Activated CD4-positive, alpha-beta T cell treated with anti-CD3 and anti-CD28 coated beads, Interleukin-2, amount 50 U/mL, for 24 hours (primary cell): ENCODE measurements around the gene TFDP2.
"Not testable (repeated sequence)": the region's sequence is repeated elsewhere in the genome, so short reads cannot be mapped to it uniquely, and the experiment has no call there.

ENCODE experiments used
- DNase-seq, 2 donors: peaks; one replicate each; pipeline ENCODE4 v3.0.0-alpha.2; 2020; ENCODE audit warnings: low read depth in 1 of 2, low spot score in 1 of 2

TFDP2 gene

GRCh38 chr3:142127941-142128658 is 21.2 kb downstream of the TFDP2 start:
- no peak for DNase-seq

GRCh38 chr3:142124243-142124642 is 25.1 kb downstream of the TFDP2 start:
- no peak for DNase-seq

- DNase-seq = no peak
These were observed 28.6 kb downstream of the TFDP2 start for GRCh38 chr3:142120707-142121106.

GRCh38 chr3:142118911-142119310 is 30.4 kb downstream of the TFDP2 start:
- DNase-seq = no peak

- no peak for DNase-seq
These were observed 32.1 kb downstream of the TFDP2 start for GRCh38 chr3:142117056-142117851.

- no peak for DNase-seq
These were observed 33.3 kb downstream of the TFDP2 start for GRCh38 chr3:142115867-142116668.

- DNase-seq = no peak
These were observed 36.7 kb downstream of the TFDP2 start for GRCh38 chr3:142112601-142113000.

GRCh38 chr3:142106548-142106947 is 42.8 kb downstream of the TFDP2 start:
- no peak for DNase-seq

GRCh38 chr3:142105991-142106390 is 43.4 kb downstream of the TFDP2 start:
- no peak for DNase-seq

GRCh38 chr3:142104763-142105162 is 44.6 kb downstream of the TFDP2 start:
- no peak for DNase-seq

GRCh38 chr3:142098964-142099363 is 50.4 kb downstream of the TFDP2 start:
- DNase-seq = no peak

GRCh38 chr3:142097099-142097843 is 52.1 kb downstream of the TFDP2 start:
- DNase-seq = no peak

- DNase-seq = no peak
These were observed 53.5 kb downstream of the TFDP2 start for GRCh38 chr3:142095841-142096240.

- DNase-seq = not testable (repeated sequence)
These were observed 60.4 kb downstream of the TFDP2 start for GRCh38 chr3:142088925-142089324.

GRCh38 chr3:142088522-142088921 is 60.8 kb downstream of the TFDP2 start:
- no peak for DNase-seq

- DNase-seq = no peak
These were observed 61.7 kb downstream of the TFDP2 start for GRCh38 chr3:142087676-142088075.

- no peak for DNase-seq
These were observed 62.7 kb downstream of the TFDP2 start for GRCh38 chr3:142086581-142087090.

GRCh38 chr3:142081178-142081577 is 68.2 kb downstream of the TFDP2 start:
- DNase-seq = no peak

- DNase-seq = no peak
These were observed 71.4 kb downstream of the TFDP2 start for GRCh38 chr3:142077859-142078500.

GRCh38 chr3:142077155-142077858 is 72.0 kb downstream of the TFDP2 start:
- no peak for DNase-seq
